Measurements from ENCODE around the gene SFXN3.

SFXN3 gene

GRCh38 chr10:101061624-101062231 is 30.7 kb downstream of the SFXN3 start, which contains the start of gene KAZALD1:
KAZALD1 (plus strand) TSS chr10:101061989; CDS start chr10:101062593, 604 bp downstream.
- peak within 1 kb of the TSS; percentile 99 for H3K27ac Mint-ChIP-seq
- peaks cover 10% of the 10 kb centered on the region for H3K36me3 Mint-ChIP-seq (ENCODE audit: low read depth)
- H3K27me3 Mint-ChIP-seq, result peaks cover 46% of the 10 kb centered on the region
- H3K4me3 Mint-ChIP-seq, result peak within 1 kb of the TSS; percentile 96
- peaks cover 38% of the 10 kb centered on the region for H3K4me1 Mint-ChIP-seq (ENCODE audit: low read depth)
- no peak for DNase-seq
- no peaks in the 10 kb centered on the region for H3K9me3 Mint-ChIP-seq

- Mint-ChIP-seq H3K36me3 (ENCODE audit: low read depth) (peaks cover 8% of the 10 kb centered on the region), H3K27ac (no peak overlapping the region), H3K4me1 (ENCODE audit: low read depth) (peaks cover 44% of the 10 kb centered on the region), H3K4me3 (peak overlapping the region; percentile 58), H3K9me3 (no peaks in the 10 kb centered on the region), H3K27me3 (peaks cover 52% of the 10 kb centered on the region)
- DNase-seq, result peak; percentile 77
These were observed 31.4 kb downstream of the SFXN3 start for GRCh38 chr10:101062232-101063049.

GRCh38 chr10:101063050-101063525 is 32.1 kb downstream of the SFXN3 start:
- H3K9me3 Mint-ChIP-seq, result no peaks in the 10 kb centered on the region
- no peak overlapping the region for H3K27ac Mint-ChIP-seq
- peaks cover 48% of the 10 kb centered on the region for H3K4me1 Mint-ChIP-seq (ENCODE audit: low read depth)
- peaks cover 8% of the 10 kb centered on the region for H3K36me3 Mint-ChIP-seq (ENCODE audit: low read depth)
- H3K4me3 Mint-ChIP-seq, result no peak overlapping the region
- no peak for DNase-seq
- peaks cover 57% of the 10 kb centered on the region for H3K27me3 Mint-ChIP-seq

GRCh38 chr10:101063548-101064414 is 32.7 kb downstream of the SFXN3 start:
- Mint-ChIP-seq H3K4me3 (no peak overlapping the region), H3K27ac (no peak overlapping the region), H3K9me3 (no peaks in the 10 kb centered on the region), H3K27me3 (peaks cover 57% of the 10 kb centered on the region), H3K4me1 (ENCODE audit: low read depth) (peaks cover 48% of the 10 kb centered on the region), H3K36me3 (ENCODE audit: low read depth) (peaks cover 8% of the 10 kb centered on the region)
- no peak for DNase-seq

GRCh38 chr10:101064415-101065030 is 33.5 kb downstream of the SFXN3 start:
- H3K4me3 Mint-ChIP-seq, result no peak overlapping the region
- no peaks in the 10 kb centered on the region for H3K9me3 Mint-ChIP-seq
- peaks cover 57% of the 10 kb centered on the region for H3K27me3 Mint-ChIP-seq
- H3K36me3 Mint-ChIP-seq (ENCODE audit: low read depth), result peaks cover 8% of the 10 kb centered on the region
- peaks cover 45% of the 10 kb centered on the region for H3K4me1 Mint-ChIP-seq (ENCODE audit: low read depth)
- H3K27ac Mint-ChIP-seq, result no peak overlapping the region
- DNase-seq, result no peak

- Mint-ChIP-seq H3K36me3 (ENCODE audit: low read depth) (peaks cover 2% of the 10 kb centered on the region), H3K9me3 (no peaks in the 10 kb centered on the region), H3K4me1 (ENCODE audit: low read depth) (peaks cover 38% of the 10 kb centered on the region), H3K27ac (no peak overlapping the region), H3K4me3 (peak overlapping the region; percentile 60), H3K27me3 (peaks cover 57% of the 10 kb centered on the region)
- no peak for DNase-seq
These were observed 34.6 kb downstream of the SFXN3 start for GRCh38 chr10:101065481-101066145.

- H3K27me3 Mint-ChIP-seq, result peaks cover 57% of the 10 kb centered on the region
- H3K4me3 Mint-ChIP-seq, result peak overlapping the region; percentile 60
- no peaks in the 10 kb centered on the region for H3K36me3 Mint-ChIP-seq (ENCODE audit: low read depth)
- H3K9me3 Mint-ChIP-seq, result no peaks in the 10 kb centered on the region
- H3K4me1 Mint-ChIP-seq (ENCODE audit: low read depth), result peaks cover 39% of the 10 kb centered on the region
- peak; percentile 65 for DNase-seq
- H3K27ac Mint-ChIP-seq, result no peak overlapping the region
These were observed 35.3 kb downstream of the SFXN3 start for GRCh38 chr10:101066146-101066895.

- no peaks in the 10 kb centered on the region for H3K36me3 Mint-ChIP-seq (ENCODE audit: low read depth)
- no peak overlapping the region for H3K27ac Mint-ChIP-seq
- peak overlapping the region; percentile 76 for H3K4me3 Mint-ChIP-seq
- H3K27me3 Mint-ChIP-seq, result peaks cover 57% of the 10 kb centered on the region
- no peaks in the 10 kb centered on the region for H3K9me3 Mint-ChIP-seq
- H3K4me1 Mint-ChIP-seq (ENCODE audit: low read depth), result peaks cover 37% of the 10 kb centered on the region
- no peak for DNase-seq
These were observed 35.9 kb downstream of the SFXN3 start for GRCh38 chr10:101066896-101067355.

GRCh38 chr10:101067356-101068083 is 36.5 kb downstream of the SFXN3 start:
- peaks cover 60% of the 10 kb centered on the region for H3K27me3 Mint-ChIP-seq
- H3K4me1 Mint-ChIP-seq (ENCODE audit: low read depth), result peaks cover 31% of the 10 kb centered on the region
- peak overlapping the region; percentile 14 for H3K27ac Mint-ChIP-seq
- no peaks in the 10 kb centered on the region for H3K36me3 Mint-ChIP-seq (ENCODE audit: low read depth)
- H3K4me3 Mint-ChIP-seq, result peak overlapping the region; percentile 76
- peak; percentile 84 for DNase-seq
- no peaks in the 10 kb centered on the region for H3K9me3 Mint-ChIP-seq

- H3K4me1 Mint-ChIP-seq (ENCODE audit: low read depth), result peaks cover 24% of the 10 kb centered on the region
- no peak for DNase-seq
- no peak overlapping the region for H3K4me3 Mint-ChIP-seq
- no peaks in the 10 kb centered on the region for H3K36me3 Mint-ChIP-seq (ENCODE audit: low read depth)
- H3K27me3 Mint-ChIP-seq, result peaks cover 62% of the 10 kb centered on the region
- no peaks in the 10 kb centered on the region for H3K9me3 Mint-ChIP-seq
- no peak overlapping the region for H3K27ac Mint-ChIP-seq
These were observed 38.4 kb downstream of the SFXN3 start for GRCh38 chr10:101069441-101069840.

- no peaks in the 10 kb centered on the region for H3K9me3 Mint-ChIP-seq
- H3K27me3 Mint-ChIP-seq, result peaks cover 56% of the 10 kb centered on the region
- no peak overlapping the region for H3K27ac Mint-ChIP-seq
- no peak overlapping the region for H3K4me3 Mint-ChIP-seq
- no peaks in the 10 kb centered on the region for H3K36me3 Mint-ChIP-seq (ENCODE audit: low read depth)
- DNase-seq, result no peak
- H3K4me1 Mint-ChIP-seq (ENCODE audit: low read depth), result peaks cover 24% of the 10 kb centered on the region
These were observed 39.1 kb downstream of the SFXN3 start for GRCh38 chr10:101070098-101070497.

GRCh38 chr10:101071267-101071884 is 40.3 kb downstream of the SFXN3 start:
- no peak for DNase-seq
- no peak overlapping the region for H3K4me3 Mint-ChIP-seq
- H3K36me3 Mint-ChIP-seq (ENCODE audit: low read depth), result no peaks in the 10 kb centered on the region
- H3K27me3 Mint-ChIP-seq, result peaks cover 56% of the 10 kb centered on the region
- peaks cover 19% of the 10 kb centered on the region for H3K4me1 Mint-ChIP-seq (ENCODE audit: low read depth)
- H3K27ac Mint-ChIP-seq, result no peak overlapping the region
- no peaks in the 10 kb centered on the region for H3K9me3 Mint-ChIP-seq
